H1 (cell line): ENCODE measurements around the gene RARRES1. TPM values are rescaled to one million over a fixed set of nuclear protein-coding genes. Genes with fewer than 3 reads are reported as not detected.

ENCODE experiments used
- CTCF ChIA-PET: fragments of 300-600 bp; sonication (Branson Sonifier 250); formaldehyde crosslinking; loops from one replicate; lab custom pipeline; 2021; ENCODE audit not compliant: partially characterized antibody; lab: Charles Lee
- POLR2A ChIA-PET: fragments of 300-600 bp; sonication (Branson Sonifier 250); formaldehyde crosslinking; loops from one replicate; lab custom pipeline; 2021; ENCODE audit warnings: inconsistent platforms; ENCODE audit not compliant: partially characterized antibody; lab: Charles Lee
- DNase-seq, 2 experiments: peaks; one replicate each; pipeline versions ENCODE4 v3.0.0 to v3.0.0-alpha.2; 2010 to 2022; ENCODE audit warnings: low spot score in 2 of 2, low read depth in 1 of 2, mixed read lengths in 1 of 2
- FAIRE-seq: peaks from 2 replicates; lab custom pipeline; 2011; peaks lifted over from hg19 to GRCh38; lab: Jason Lieb, UNC
- H2AFZ ChIP-seq: 2 replicates; pipeline ENCODE4 v1.8.1; 2012; ENCODE audit warnings: low read length, inconsistent platforms
- H2AK5ac ChIP-seq: 2 replicates; pipeline ENCODE4 v1.6.1; 2013; ENCODE audit warnings: low read depth, low read length
- H2BK120ac ChIP-seq: replicated peaks from 2 replicates; pipeline ENCODE3; 2013; ENCODE audit warnings: low read depth, low read length, inconsistent platforms
- H2BK12ac ChIP-seq: 2 replicates; pipeline ENCODE4 v1.6.1; 2013; ENCODE audit warnings: low read depth, low read length
- H2BK15ac ChIP-seq: 2 replicates; pipeline ENCODE4 v1.6.1; 2013; ENCODE audit warnings: low read length
- H2BK20ac ChIP-seq: 2 replicates; pipeline ENCODE4 v1.6.1; 2013; ENCODE audit warnings: low read length
- H2BK5ac ChIP-seq: 2 replicates; pipeline ENCODE4 v1.6.1; 2013; ENCODE audit warnings: low read depth, low read length
- H3K14ac ChIP-seq: 2 replicates; pipeline ENCODE4 v1.6.1; 2013; ENCODE audit warnings: inconsistent platforms; ENCODE audit not compliant: insufficient read length
- H3K18ac ChIP-seq: 2 replicates; pipeline ENCODE4 v1.6.1; 2013; ENCODE audit warnings: low read length; ENCODE audit errors: extremely low read depth
- H3K23ac ChIP-seq: 2 replicates; pipeline ENCODE4 v1.6.1; 2013; ENCODE audit warnings: inconsistent platforms; ENCODE audit not compliant: insufficient read length
- H3K23me2 ChIP-seq: 2 replicates; pipeline ENCODE4 v1.6.1; 2013; ENCODE audit warnings: low read depth, low read length
- H3K27ac ChIP-seq: 2 replicates; pipeline ENCODE4 v1.6.1; 2011; ENCODE audit warnings: low read depth, low read length, inconsistent platforms
- H3K27me3 ChIP-seq, 4 experiments: replicated peaks in 1 of 4; 1 replicate in 1 of 4; 2 replicates in 3 of 4; pipeline versions ENCODE4 v1.6.1 to v1.8.1; 2011 to 2013; ENCODE audit warnings: low read length in 3 of 4, mild to moderate bottlenecking in 3 of 4, inconsistent platforms in 2 of 4, mixed read lengths in 2 of 4, moderate library complexity in 1 of 4; ENCODE audit not compliant: control insufficient read depth in 3 of 4, insufficient read depth in 3 of 4; ENCODE audit errors: extremely low read depth in 1 of 4
- H3K36me3 ChIP-seq, 4 experiments: 2 replicates each; pipeline versions ENCODE4 v1.6.1 to v1.8.1; 2011 to 2013; ENCODE audit warnings: mild to moderate bottlenecking in 4 of 4, low read length in 3 of 4, moderate library complexity in 2 of 4, control low read depth in 1 of 4, inconsistent platforms in 1 of 4; ENCODE audit not compliant: insufficient read depth in 4 of 4, control insufficient read depth in 2 of 4
- H3K4ac ChIP-seq: replicated peaks from 2 replicates; pipeline ENCODE3; 2013; ENCODE audit warnings: low read length, low read depth, mixed read lengths, inconsistent platforms; ENCODE audit not compliant: insufficient read length
- H3K4me1 ChIP-seq, 4 experiments: replicated peaks in 1 of 4; 1 replicate in 1 of 4; 2 replicates in 3 of 4; pipeline versions ENCODE4 v1.6.1 to v1.8.1; 2011 to 2013; ENCODE audit warnings: low read length in 3 of 4, inconsistent platforms in 2 of 4, mixed read lengths in 1 of 4; ENCODE audit not compliant: insufficient read depth in 4 of 4, control insufficient read depth in 3 of 4
- H3K4me2 ChIP-seq, 2 experiments: 2 replicates each; pipeline versions ENCODE4 v1.6.1 to v1.8.1; 2011 to 2013; ENCODE audit warnings: low read depth in 2 of 2, low read length in 2 of 2, control low read depth in 1 of 2, inconsistent platforms in 1 of 2, mild to moderate bottlenecking in 1 of 2; ENCODE audit not compliant: insufficient read depth in 1 of 2
- H3K4me3 ChIP-seq, 4 experiments: fragments of 200-600, 300-600 bp in 1 of 4; sonication (generic), shearing (Covaris generic), sonication (Bioruptor Twin) in 1 of 4; 2 replicates each; pipeline versions ENCODE4 v1.5.1 to v1.8.1; 2011 to 2016; ENCODE audit warnings: low read length in 4 of 4, low read depth in 3 of 4, control low read depth in 2 of 4, inconsistent platforms in 2 of 4, mild to moderate bottlenecking in 2 of 4, mixed read lengths in 1 of 4, moderate library complexity in 1 of 4; ENCODE audit not compliant: insufficient read depth in 2 of 4; ENCODE audit errors: extremely low read depth in 1 of 4
- H3K56ac ChIP-seq: replicated peaks from 2 replicates; pipeline ENCODE3; 2013; ENCODE audit warnings: low read depth, mild to moderate bottlenecking, mixed read lengths, low read length, inconsistent platforms; ENCODE audit not compliant: insufficient read length
- H3K79me1 ChIP-seq: 2 replicates; pipeline ENCODE4 v1.6.1; 2013; ENCODE audit warnings: low read depth, low read length, control low read depth
- H3K79me2 ChIP-seq, 2 experiments: 2 replicates each; pipeline versions ENCODE4 v1.6.1 to v1.8.1; 2012 to 2013; ENCODE audit warnings: low read length in 2 of 2, mild to moderate bottlenecking in 2 of 2, inconsistent platforms in 1 of 2; ENCODE audit not compliant: insufficient read depth in 2 of 2, control insufficient read depth in 1 of 2
- H3K9ac ChIP-seq, 4 experiments: replicated peaks in 1 of 4; 1 replicate in 1 of 4; 2 replicates in 3 of 4; pipeline versions ENCODE4 v1.6.1 to v1.8.1; 2011 to 2013; ENCODE audit warnings: low read depth in 3 of 4, low read length in 3 of 4, control low read depth in 2 of 4, mild to moderate bottlenecking in 2 of 4, moderate library complexity in 2 of 4, inconsistent platforms in 1 of 4; ENCODE audit errors: extremely low read depth in 1 of 4
- H3K9me3 ChIP-seq, 2 experiments: 2 replicates each; pipeline versions ENCODE4 v1.6.1 to v1.8.1; 2012 to 2013; ENCODE audit warnings: mild to moderate bottlenecking in 2 of 2, moderate library complexity in 2 of 2, control low read depth in 1 of 2, inconsistent platforms in 1 of 2, low read depth in 1 of 2, low read length in 1 of 2, mixed read lengths in 1 of 2; ENCODE audit not compliant: insufficient read depth in 2 of 2
- H4K20me1 ChIP-seq, 2 experiments: replicated peaks in 1 of 2; 2 replicates each; pipeline versions ENCODE3 to v1.8.1; 2011 to 2013; ENCODE audit warnings: inconsistent platforms in 2 of 2, low read length in 2 of 2, mild to moderate bottlenecking in 1 of 2; ENCODE audit not compliant: insufficient read depth in 2 of 2, control insufficient read depth in 1 of 2
- H4K5ac ChIP-seq: 2 replicates; pipeline ENCODE4 v1.6.1; 2013; ENCODE audit warnings: low read length, low read depth, mixed read lengths, inconsistent platforms; ENCODE audit not compliant: insufficient read length
- H4K8ac ChIP-seq: 2 replicates; pipeline ENCODE4 v1.8.0; 2013; ENCODE audit warnings: mild to moderate bottlenecking, moderate library complexity, low read length, inconsistent platforms; ENCODE audit not compliant: insufficient read depth; ENCODE audit errors: extremely low read depth
- H4K91ac ChIP-seq: replicated peaks from 2 replicates; pipeline ENCODE3; 2013; ENCODE audit warnings: low read length, mixed read lengths, inconsistent platforms; ENCODE audit not compliant: insufficient read length
- KDM1A ChIP-seq: fragments of 200-600, 300-600 bp; sonication (generic); IDR thresholded peaks from 2 replicates; pipeline ENCODE4 v1.7.1; 2016; ENCODE audit warnings: mild to moderate bottlenecking, low read length, borderline replicate concordance
- NRF1 ChIP-seq: IDR thresholded peaks from 2 replicates; pipeline ENCODE4 v1.6.1; 2011; ENCODE audit warnings: mild to moderate bottlenecking, low read depth, low read length, improper control_type of control experiment
- SAP30 ChIP-seq: fragments of 300-600 bp; sonication (generic); IDR thresholded peaks from 2 replicates; pipeline ENCODE4 v1.7.1; 2012; ENCODE audit warnings: low read length, moderate library complexity, mild to moderate bottlenecking, inconsistent platforms; ENCODE audit not compliant: insufficient read depth, insufficient replicate concordance
- SIRT6 ChIP-seq: IDR thresholded peaks from one replicate; pipeline ENCODE4 v1.7.1; 2012; ENCODE audit warnings: low read length, inconsistent platforms
- WGBS, 2 experiments: shearing (Covaris generic) in 1 of 2; methylation state at CpG; one replicate each; pipeline versions ENCODE4 v1.1.6 to v1.1.7; 2013 to 2015; ENCODE audit warnings: low lambda C conversion rate in 2 of 2, mixed read lengths in 2 of 2, inconsistent platforms in 1 of 2, low coverage in 1 of 2, missing lambda C conversion rate in 1 of 2; ENCODE audit not compliant: insufficient replicate concordance in 2 of 2, insufficient coverage in 1 of 2, insufficient read length in 1 of 2; ENCODE audit errors: extremely low coverage in 1 of 2, missing lambda C conversion rate in 1 of 2; 5-methylcytosine and 5-hydroxymethylcytosine counted together
- polyA plus RNA-seq, 7 experiments: library from polyadenylated mRNA; depleted of rRNA in 3 of 7; stranded (reverse) in 5 of 7; unstranded in 2 of 7; fragments of >200 nt in 5 of 7; fragments of 200-250 nt in 2 of 7; gene quantifications; 1 replicate in 5 of 7; 2 replicates in 1 of 7; 4 replicates in 1 of 7; pipeline versions ENCODE4 v1.2.1 to v1.2.3, GENCODE V29; 2011 to 2013; ENCODE audit warnings: missing spikeins in 2 of 7, mixed read lengths in 2 of 7
- total RNA-seq: library from RNA; stranded (reverse); fragmentation: NEBNext Ultra II Directional; extraction: Animal tissue kit (Norgen Biotek cat#: 25700); gene quantifications from 2 replicates; pipeline ENCODE4 v1.2.1, GENCODE V29; 2021
- TF ChIP-seq, protein P1 (sequence below), 3 experiments: IDR thresholded peaks; 1 replicate in 2 of 3; 2 replicates in 1 of 3; pipeline versions ENCODE4 v1.5.1 to v1.6.1; 2011; ENCODE audit warnings: low read length in 3 of 3, mild to moderate bottlenecking in 3 of 3, inconsistent platforms in 2 of 3, low read depth in 1 of 3, moderate library complexity in 1 of 3; ENCODE audit not compliant: insufficient read depth in 1 of 3; ENCODE audit errors: control extremely low read depth in 1 of 3

Gene RARRES1
- total and polyA plus RNA-seq, 2 of the 8 experiments (the other 6 are each of a cell fraction or from before 2014, with no cell fraction given) = 0.26 to 0.71 TPM

- Histone ChIP-seq H3K27me3 (no peaks in the 10 kb centered on the region), H3K27ac (no peak overlapping the region), H2BK20ac (no peak overlapping the region), H2BK5ac (no peak overlapping the region), H3K9me3 (no peaks in the 10 kb centered on the region), H4K5ac (no peak overlapping the region), H3K4me3 (no peak overlapping the region), H3K14ac (no peak overlapping the region), H4K91ac (no peak overlapping the region), H2AK5ac (no peak overlapping the region), H2BK120ac (no peak overlapping the region), H3K4ac (no peak overlapping the region), H3K79me1 (no peaks in the 10 kb centered on the region), H3K4me2 (no peak overlapping the region), H4K20me1 (peaks cover 0 to under 1% of the 10 kb centered on the region in 2 experiments), H2BK15ac (no peak overlapping the region), H3K23ac (no peak overlapping the region), H3K36me3 (peaks cover 0 to 2% (median 0%) of the 10 kb centered on the region in 4 experiments; a peak in 1 of 8 replicates), H4K8ac (no peak overlapping the region), H3K23me2 (no peaks in the 10 kb centered on the region), H2BK12ac (no peak overlapping the region), H3K9ac (no peak overlapping the region), H3K4me1 (no peaks in the 10 kb centered on the region; a peak in 1 of 7 replicates), H3K18ac (no peak overlapping the region), H2AFZ (no peak overlapping the region), H3K56ac (no peak overlapping the region), H3K79me2 (no peaks in the 10 kb centered on the region)
- ChIA-PET CTCF (interaction anchor here (0.9 to 1.1 kb wide), 2 partner anchors 13 to 38 kb away, joined by 4 to 5 read pairs; partner anchors contain the start of gene LXN), POLR2A (interaction anchor here (0.7 kb wide), 1 partner anchor 16 kb away, joined by 3 read pairs; no protein-coding TSS in a partner anchor)
- 89% methylated on average over 4 of the region's 4 CpGs; no CpG with 5 or more reads in 1 of the 2 experiments for WGBS, 2 experiments
- FAIRE-seq (no peak), DNase-seq (no peak)
- TF ChIP-seq KDM1A (no peak), SAP30 (no peak), NRF1 (no peak), SIRT6 (no peak)
- TF ChIP-seq, protein P1, sequence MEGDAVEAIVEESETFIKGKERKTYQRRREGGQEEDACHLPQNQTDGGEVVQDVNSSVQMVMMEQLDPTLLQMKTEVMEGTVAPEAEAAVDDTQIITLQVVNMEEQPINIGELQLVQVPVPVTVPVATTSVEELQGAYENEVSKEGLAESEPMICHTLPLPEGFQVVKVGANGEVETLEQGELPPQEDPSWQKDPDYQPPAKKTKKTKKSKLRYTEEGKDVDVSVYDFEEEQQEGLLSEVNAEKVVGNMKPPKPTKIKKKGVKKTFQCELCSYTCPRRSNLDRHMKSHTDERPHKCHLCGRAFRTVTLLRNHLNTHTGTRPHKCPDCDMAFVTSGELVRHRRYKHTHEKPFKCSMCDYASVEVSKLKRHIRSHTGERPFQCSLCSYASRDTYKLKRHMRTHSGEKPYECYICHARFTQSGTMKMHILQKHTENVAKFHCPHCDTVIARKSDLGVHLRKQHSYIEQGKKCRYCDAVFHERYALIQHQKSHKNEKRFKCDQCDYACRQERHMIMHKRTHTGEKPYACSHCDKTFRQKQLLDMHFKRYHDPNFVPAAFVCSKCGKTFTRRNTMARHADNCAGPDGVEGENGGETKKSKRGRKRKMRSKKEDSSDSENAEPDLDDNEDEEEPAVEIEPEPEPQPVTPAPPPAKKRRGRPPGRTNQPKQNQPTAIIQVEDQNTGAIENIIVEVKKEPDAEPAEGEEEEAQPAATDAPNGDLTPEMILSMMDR (IDR thresholded peaks at IDR 0.05; ENCODE audit: control extremely low read depth in 1 of 3, insufficient read depth in 1 of 3, low read depth in 1 of 3, low read length in 3 of 3) = no peak
Measured at GRCh38 chr3:158710601-158711000, 21.7 kb downstream of the RARRES1 start.
